A549 (cell line): ENCODE measurements around the gene SIM2.

Experiments used
- CTCF ChIP-seq: fragments of >200 bp; sonication (Bioruptor Twin); formaldehyde crosslinking; IDR thresholded peaks from 3 replicates; pipeline ENCODE4 v1.5.1; 2016
- ELK1 ChIP-seq: fragments of 150-350 bp; IDR thresholded peaks from 2 replicates; pipeline ENCODE4 v1.6.1; 2014; ENCODE audit warnings: low read depth, mild to moderate bottlenecking, low read length
- RCOR1 ChIP-seq: fragments of 150-350 bp; IDR thresholded peaks from 2 replicates; pipeline ENCODE4 v1.6.1; 2014; ENCODE audit warnings: antibody characterized with exemption, low read length, low read depth
- RFX5 ChIP-seq: fragments of 450-650 bp; IDR thresholded peaks from 2 replicates; pipeline ENCODE4 v1.7.1; 2014; ENCODE audit warnings: antibody characterized with exemption, mild to moderate bottlenecking, moderate library complexity

GRCh38 chr21:36750576-36750959, 51.7 kb downstream of the SIM2 start:
- TF ChIP-seq RCOR1 (no peak), CTCF (no peak), ELK1 (no peak), RFX5 (no peak)
